Kasumi-1 (cell line): Measurements from ENCODE around the gene CFAP206.

Experiments
- DNase-seq, 2 experiments: peaks; one replicate each; lab custom pipeline; 2025; lab: John Stamatoyannopoulos, UW

Gene CFAP206, protein sequence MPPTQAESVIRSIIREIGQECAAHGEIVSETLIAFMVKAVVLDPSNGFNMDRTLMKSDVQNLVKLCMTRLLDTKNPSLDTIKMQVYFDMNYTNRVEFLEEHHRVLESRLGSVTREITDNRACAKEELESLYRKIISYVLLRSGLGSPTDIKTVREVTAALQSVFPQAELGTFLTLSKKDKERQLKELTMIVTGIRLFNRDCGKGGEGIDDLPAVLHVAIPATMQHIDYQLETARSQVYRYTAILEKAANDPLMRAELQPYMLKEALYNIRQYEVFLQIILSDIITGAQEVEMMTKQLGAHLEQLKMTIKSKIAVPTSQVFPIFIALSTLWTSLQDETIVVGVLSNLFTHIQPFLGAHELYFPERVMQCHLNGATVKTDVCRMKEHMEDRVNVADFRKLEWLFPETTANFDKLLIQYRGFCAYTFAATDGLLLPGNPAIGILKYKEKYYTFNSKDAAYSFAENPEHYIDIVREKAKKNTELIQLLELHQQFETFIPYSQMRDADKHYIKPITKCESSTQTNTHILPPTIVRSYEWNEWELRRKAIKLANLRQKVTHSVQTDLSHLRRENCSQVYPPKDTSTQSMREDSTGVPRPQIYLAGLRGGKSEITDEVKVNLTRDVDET

GRCh38 chr6:87407901-87408720 is at the start of gene CFAP206:
TSS of gene CFAP206 (plus strand) at chr6:87407972. CDS start at chr6:87409840, 1,868 bp downstream.
- DNase-seq = peak; percentile 83 to 85

GRCh38 chr6:87364602-87365252 is 43.0 kb upstream of the CFAP206 start:
- no peak for DNase-seq

GRCh38 chr6:87366072-87366827 is 41.5 kb upstream of the CFAP206 start:
- no peak for DNase-seq

- no peak for DNase-seq
Observed at GRCh38 chr6:87366899-87367298, 40.9 kb upstream of the CFAP206 start.

DNA sequence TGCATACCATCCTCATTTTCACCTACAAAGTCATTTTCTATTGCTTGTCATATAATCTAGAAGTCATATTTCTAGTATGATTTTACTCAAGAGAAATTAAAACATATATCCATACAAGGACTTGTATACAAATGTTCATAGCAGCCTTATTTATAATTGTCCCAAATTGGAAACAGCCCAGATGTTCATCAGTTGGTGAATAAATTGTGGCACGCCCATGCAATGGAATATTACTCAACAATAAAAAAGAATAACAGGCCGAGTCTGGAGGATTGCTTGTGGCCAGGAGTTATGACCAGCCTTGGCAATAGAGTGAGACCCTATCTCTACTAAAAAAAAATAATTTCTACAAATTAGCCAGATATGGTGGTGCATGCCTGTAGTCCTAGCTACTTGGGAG is 34.4 kb upstream of the CFAP206 start:
- no peak for DNase-seq

GRCh38 chr6:87375315-87375714 is 32.5 kb upstream of the CFAP206 start:
- DNase-seq = no peak

DNA sequence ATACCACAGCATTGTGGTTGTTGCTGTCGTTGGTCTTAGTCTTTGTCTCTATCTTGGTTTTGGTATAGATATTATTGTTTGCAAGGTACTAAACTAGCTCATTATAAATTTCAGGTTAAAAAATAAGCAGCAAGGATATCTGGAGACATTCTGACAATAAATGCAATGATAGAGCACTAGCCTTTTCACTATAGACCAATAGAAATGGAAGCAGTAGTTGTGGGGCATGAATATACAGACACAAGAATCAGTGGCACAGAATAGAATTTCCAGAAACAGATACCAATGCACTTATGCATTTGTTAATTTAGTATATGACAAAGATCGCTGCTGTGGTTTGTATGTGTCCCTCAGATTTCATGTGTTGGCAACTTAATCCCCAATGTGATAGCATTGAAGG is 31.1 kb upstream of the CFAP206 start:
- no peak for DNase-seq

- no peak for DNase-seq
Observed at GRCh38 chr6:87378947-87379346, 28.8 kb upstream of the CFAP206 start.

- no peak for DNase-seq
Observed at GRCh38 chr6:87382861-87383260, 24.9 kb upstream of the CFAP206 start.

DNA sequence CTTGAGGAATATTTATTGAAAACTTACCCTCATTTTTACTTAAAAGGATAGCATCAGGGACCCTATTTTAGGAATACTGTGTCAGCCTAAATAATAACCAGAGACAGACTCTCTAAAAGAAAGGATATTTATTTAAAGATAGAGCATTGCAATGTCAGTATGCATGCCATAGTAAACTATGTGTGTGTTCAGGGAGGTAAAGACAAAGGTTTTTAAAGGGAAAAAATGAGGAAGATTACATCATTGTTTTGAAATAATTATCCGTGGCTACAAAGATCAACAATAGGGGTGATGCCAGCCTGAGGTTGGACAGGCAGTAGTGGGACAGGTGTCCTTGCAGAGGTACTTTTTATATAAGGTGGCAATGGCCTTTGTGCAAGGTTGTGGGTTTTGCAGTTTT is 23.7 kb upstream of the CFAP206 start:
- DNase-seq = no peak

GRCh38 chr6:87384449-87384848 is 23.3 kb upstream of the CFAP206 start:
- DNase-seq = no peak

DNA sequence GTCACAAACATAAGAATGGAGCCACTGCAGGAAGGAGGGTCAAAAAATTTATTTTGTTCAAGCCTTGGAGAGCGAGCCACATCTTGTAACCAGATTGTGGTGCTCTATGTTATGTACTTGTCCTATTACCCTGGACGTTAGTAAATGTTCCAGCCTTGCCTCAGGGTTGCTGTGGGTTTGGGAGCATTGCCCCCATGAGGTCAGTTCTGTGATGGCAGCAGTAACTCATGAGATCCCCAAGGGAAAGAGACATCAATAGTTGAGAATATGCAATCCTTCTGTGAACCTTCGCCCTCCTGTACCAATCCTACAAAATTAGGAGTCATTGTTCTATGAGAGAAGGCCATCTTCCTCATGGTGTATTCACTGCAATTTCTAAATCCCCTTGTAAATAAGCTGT is 16.4 kb upstream of the CFAP206 start:
- peak; percentile 37 to 64 for DNase-seq

GRCh38 chr6:87393026-87393622 is 14.6 kb upstream of the CFAP206 start:
- peak; percentile 90 to 91 for DNase-seq

DNA sequence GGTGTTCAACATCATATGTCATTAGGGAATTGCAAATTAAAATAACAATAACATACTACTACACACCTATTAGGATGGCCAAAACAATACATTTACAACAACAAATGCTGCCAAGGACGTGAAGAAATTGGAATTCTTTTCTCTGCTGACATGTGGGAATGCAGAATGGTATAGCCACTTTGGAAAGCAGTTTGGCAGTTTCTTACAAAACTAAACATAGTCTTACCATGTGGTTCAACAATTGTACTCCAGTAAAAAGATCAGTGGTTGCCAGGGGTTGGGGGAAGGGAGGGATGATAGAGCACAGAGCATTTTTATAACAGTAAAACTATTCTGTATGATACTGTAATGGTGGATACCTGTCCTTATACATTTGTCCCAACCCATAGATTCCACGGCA is 12.3 kb upstream of the CFAP206 start:
- DNase-seq = no peak

DNA sequence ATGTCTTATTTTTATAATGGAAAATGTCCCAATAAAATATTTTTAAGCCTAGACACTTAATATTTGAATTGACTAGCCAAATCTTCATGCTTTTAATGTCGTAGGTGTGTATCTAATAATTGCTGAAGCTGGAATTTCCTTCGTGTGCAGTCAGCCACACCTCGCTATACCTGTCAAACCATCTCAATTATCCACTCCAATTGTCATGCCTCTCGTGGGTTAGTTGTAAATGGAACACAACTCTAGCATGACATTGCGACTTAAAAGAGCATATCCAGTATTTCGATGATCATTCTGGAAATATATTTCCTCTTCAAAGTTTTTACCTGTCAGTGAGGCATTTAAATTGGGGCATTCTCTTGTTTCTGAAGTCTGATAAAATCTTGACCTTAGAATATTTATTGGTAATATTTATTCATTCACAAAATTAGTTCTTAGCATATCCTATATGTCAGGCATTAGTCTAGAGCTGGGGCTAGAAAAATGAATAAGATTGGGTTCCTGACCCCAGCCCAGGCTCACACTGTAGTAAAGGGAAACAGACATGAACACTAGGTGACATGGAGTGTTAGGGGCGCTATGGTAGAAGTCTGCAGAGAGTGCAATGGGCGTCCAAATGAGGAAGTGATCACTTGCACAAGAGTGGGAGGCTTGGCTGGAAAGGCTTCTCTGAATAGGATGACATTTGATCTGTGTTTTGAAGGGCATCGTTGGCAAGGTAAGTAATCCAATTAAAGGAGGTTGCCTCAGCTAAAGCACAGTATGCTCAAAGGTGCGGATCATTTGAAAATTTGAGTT is 11.0 kb upstream of the CFAP206 start:
- peak; percentile 93 to 94 for DNase-seq

DNA sequence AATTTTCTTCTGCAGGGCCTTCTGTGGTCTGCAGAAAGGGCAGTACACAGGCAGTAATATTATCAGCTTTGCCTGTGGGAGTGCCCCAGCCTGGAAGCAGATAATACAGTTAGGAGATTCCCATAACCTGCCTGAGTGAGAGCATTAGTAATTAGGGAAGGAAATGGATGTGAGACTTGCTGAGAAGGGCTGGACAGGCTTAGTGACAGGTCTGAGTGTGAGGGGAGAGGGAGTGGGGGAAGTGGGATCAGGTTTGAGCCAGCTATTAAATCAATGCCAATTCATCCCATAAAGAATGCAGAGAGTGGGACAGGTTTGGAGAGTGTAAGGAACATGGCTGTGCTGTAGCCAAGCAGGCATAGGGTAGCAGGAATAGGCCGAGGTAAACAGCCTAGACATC is 10.1 kb upstream of the CFAP206 start:
- peak in 1 of 2 experiments; percentile 5 for DNase-seq

DNA sequence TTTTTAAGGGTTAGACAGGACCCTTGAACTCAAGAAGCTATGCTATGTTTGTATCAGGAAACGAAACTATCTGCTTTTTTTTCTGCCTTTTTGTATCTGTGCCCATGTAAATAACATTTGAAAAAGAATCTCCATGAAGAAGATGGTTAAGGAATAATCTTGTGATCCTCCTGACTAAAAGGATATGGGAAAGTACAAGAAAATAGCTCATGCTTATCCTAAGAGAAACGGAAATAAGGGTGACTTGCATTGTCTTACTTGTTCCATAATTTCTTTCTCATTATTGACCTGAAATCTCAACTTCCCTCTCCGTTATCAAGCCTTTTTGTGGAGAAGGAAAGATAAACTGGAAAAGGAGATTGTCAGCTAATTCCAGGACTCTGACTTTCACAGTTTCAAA is 5.9 kb upstream of the CFAP206 start:
- no peak for DNase-seq

- DNase-seq = peak; percentile 47 to 54
Observed at GRCh38 chr6:87407561-87407900, 241 bp upstream of the CFAP206 start.

- no peak for DNase-seq
Observed at GRCh38 chr6:87408721-87409155, 966 bp downstream of the CFAP206 start.

DNA sequence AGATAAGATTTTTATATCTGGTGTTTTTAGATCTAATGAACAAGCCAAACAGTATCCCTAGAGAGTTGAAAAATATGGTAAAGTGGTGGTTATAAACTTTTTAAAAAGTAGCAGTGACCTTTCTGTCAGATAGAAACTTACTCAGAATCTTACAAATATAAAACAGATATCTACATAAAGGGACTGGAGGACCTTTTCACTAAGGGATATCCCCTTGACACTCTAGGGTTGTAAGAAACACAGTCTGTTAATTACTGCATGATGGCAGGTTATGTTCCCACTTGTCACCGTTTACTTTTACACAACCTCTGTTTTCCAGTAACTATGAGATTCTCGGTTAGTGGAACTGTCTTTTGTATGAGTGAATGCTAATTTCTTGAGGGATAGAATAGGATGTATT is 11.5 kb downstream of the CFAP206 start:
- no peak for DNase-seq
